Epithelial cell of proximal tubule (primary cell): ENCODE data around the gene GUCY1A2. TPM values are rescaled to one million over a fixed set of nuclear protein-coding genes. Genes with fewer than 3 reads are reported as not detected.
"Not testable (repeated sequence)": the region's sequence is repeated elsewhere in the genome, so short reads cannot be mapped to it uniquely, and the experiment has no call there.

ENCODE experiments used
- DNase-seq: peaks from one replicate; pipeline ENCODE4 v3.0.0-alpha.2; 2011; ENCODE audit warnings: low read depth
- H3K4me3 ChIP-seq: 2 replicates; pipeline ENCODE4 v1.5.1; 2011; ENCODE audit warnings: low read depth, mild to moderate bottlenecking, low read length
- total RNA-seq: library from RNA; depleted of rRNA; stranded (reverse); fragments of >200 nt; gene quantifications from 2 replicates; pipeline ENCODE4 v1.2.3, GENCODE V29; 2015
- TF ChIP-seq, protein P1 (sequence below): conservative IDR thresholded peaks from 2 replicates; pipeline ENCODE4 v1.5.1; 2012; ENCODE audit warnings: low read depth, mild to moderate bottlenecking, low read length

The GUCY1A2 gene
- total RNA-seq, 1 donor from 2014 or later, result 0.06 TPM

DNA sequence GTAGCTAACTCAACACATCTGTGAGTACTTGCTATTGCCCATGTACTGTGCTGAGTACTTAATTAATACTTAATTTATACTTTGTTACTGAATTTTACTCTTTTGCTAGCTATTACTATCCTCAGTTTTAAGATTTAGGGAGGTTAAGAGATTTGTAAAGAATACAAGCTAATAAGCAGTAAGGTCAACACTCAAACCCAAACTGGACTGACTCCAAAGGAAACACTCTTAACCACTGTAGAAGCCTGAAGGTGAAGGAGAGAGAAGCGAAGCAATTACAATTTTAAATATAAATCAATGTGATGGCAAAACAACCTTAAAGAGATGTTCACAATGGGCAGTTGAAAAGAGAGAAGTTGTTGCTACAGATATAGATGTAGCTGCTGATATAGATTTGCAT lies 204.5 kb downstream of the GUCY1A2 start:
- no peak overlapping the region for H3K4me3 ChIP-seq
- DNase-seq, result no peak
- TF ChIP-seq, protein P1, sequence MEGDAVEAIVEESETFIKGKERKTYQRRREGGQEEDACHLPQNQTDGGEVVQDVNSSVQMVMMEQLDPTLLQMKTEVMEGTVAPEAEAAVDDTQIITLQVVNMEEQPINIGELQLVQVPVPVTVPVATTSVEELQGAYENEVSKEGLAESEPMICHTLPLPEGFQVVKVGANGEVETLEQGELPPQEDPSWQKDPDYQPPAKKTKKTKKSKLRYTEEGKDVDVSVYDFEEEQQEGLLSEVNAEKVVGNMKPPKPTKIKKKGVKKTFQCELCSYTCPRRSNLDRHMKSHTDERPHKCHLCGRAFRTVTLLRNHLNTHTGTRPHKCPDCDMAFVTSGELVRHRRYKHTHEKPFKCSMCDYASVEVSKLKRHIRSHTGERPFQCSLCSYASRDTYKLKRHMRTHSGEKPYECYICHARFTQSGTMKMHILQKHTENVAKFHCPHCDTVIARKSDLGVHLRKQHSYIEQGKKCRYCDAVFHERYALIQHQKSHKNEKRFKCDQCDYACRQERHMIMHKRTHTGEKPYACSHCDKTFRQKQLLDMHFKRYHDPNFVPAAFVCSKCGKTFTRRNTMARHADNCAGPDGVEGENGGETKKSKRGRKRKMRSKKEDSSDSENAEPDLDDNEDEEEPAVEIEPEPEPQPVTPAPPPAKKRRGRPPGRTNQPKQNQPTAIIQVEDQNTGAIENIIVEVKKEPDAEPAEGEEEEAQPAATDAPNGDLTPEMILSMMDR, result no peak

DNA sequence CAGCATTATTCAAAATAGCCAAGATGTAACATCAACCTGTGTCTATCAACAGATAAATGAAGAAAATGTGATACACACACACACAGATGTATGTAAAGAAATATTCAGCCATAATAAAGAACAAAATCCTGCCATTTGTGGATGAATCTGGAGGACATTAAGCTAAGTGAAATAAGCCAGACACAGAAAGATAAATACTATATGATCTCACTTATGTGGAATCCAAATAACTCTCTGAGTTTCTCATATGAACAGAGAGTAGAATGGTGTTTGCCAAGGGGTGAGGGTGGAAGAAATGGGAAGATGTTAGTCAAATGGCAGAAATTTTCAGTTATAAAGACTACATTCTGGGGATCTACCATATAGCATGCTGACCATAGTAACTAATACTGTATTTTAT lies 224.2 kb downstream of the GUCY1A2 start:
- H3K4me3 ChIP-seq, result no peak overlapping the region
- TF ChIP-seq, protein P1, result no peak
- DNase-seq, result no peak

DNA sequence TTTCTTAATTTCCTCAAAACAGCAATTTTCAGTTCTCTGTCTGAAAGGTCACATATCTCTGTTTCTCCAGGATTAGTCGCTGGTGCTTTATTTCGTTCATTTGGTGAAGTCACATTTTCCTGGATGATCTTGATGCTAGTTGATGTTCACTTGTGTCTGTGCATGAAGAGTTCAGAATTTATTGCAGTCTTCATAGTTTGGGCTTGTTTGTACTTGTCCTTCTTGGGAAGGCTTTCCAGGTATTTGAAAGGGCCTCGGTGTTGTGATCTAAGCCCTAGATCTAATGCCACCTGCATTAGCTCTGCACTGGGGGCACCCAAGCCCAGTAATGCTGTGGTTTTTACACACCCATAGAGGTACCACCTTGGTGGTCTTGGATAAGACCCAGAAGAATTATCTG lies 228.9 kb downstream of the GUCY1A2 start:
- TF ChIP-seq, protein P1, result no peak
- H3K4me3 ChIP-seq, result no peak overlapping the region
- no peak for DNase-seq

DNA sequence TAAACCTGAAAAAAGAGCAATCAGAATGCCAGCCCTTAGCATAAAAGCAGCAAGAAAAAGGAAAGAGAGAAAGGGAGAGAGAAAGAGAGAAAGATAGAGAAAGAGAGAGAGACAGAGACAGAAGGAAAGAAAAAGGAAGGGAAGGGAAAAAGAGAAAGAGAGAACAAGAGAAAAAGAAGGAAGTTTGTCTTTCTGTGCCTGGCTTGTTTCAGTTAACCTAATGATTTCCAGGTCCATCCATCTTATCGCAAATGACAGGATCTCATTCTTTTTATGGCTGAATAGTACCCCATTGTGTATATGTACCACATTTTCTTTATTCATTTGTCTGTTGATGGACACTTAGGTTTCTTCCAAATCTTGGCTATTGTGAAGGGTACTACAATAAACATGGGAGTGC lies 230.8 kb downstream of the GUCY1A2 start:
- no peak overlapping the region for H3K4me3 ChIP-seq
- no peak for DNase-seq
- TF ChIP-seq, protein P1, result no peak

DNA sequence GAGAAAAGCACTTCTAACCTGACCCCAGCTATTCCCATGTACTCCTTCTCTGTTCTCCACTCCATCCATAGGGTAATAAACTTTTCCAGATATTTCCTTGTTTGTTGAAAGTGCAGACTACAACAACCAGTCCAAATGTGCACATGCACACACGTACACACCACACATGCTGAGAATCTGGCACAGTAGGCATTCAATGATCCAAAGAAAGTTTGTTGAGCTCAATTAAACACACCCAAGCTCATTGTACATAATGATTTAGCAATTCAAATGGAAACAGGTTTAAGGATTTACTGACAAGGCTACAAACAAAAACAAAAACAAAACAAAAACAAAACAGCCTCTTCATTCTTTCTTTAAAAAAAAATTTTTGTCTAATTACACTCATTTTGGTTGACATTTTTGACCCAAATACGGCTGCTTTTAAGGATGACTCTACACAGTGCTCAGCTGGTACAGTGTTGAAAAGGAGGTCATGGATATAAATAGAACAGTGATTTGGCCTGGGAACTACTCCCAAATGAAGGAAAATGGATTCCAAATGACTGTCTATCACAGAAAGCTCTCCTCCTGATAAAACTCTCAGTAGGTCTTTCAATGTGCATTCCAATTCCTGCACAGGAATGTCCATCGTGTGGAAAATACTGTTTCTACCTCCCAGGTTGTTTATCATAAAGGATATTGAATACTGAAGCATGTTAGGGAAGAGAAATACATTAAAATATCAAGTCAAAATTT lies 232.2 kb downstream of the GUCY1A2 start:
- no peak overlapping the region for H3K4me3 ChIP-seq
- no peak for DNase-seq
- TF ChIP-seq, protein P1, result no peak

DNA sequence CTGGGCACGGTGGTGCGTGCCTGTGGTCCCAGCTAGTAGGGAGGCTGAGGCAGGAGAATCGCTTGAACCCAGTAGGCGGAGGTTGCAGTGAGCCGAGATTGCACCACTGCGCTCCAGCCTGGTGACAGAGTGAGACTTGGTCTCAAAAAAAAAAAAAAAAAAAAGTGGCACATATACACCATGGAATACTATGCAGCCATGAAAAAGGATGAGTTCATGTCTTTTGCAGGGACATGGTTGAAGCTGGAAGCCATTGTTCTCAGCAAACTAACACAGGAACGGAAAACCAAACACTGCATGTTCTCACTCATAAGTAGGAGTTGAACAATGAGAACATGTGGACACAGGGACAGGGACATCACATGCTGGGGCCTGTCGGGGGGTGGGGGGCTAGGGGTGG lies 241.0 kb downstream of the GUCY1A2 start:
- not testable (repeated sequence) for DNase-seq, H3K4me3 ChIP-seq

DNA sequence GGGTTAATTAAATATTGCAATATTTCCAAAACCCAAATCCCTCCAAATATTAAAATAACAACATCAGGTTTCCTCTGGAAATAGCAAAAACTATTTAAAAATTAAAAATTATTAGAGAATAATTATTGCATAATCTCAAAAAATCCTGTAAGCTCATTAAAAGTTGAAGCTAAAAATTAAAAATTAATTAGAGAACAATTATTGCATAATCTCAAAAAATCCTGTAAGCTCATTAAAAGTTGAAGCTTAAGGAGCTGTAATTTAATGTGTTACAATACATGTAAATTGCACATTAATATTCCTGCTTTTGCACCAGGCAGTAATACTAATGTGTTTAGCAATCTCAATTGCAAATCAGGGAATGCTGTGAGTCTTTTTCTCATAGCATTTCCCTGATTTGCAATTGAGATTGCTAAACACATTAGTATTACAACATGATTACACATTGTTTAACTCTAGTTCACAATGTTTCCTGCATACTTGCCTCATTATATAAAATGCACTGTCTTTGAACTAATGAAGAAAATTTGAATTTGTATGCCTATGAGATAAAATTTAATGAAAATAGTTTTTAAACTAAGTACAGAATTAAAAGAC lies 247.7 kb downstream of the GUCY1A2 start:
- no peak for DNase-seq

More for the DNA sequence above, 247.7 kb downstream of the GUCY1A2 start:
- TF ChIP-seq, protein P1, result no peak
- H3K4me3 ChIP-seq, result no peak overlapping the region
